ENCODE data around the gene KDM2B.
"Not testable (repeated sequence)": the region's sequence is repeated elsewhere in the genome, so short reads cannot be mapped to it uniquely, and the experiment has no call there.

Gene KDM2B

GRCh38 chr12:121490401-121491281 is 90.2 kb downstream of the KDM2B start:
- H3K4me3 ChIP-seq (ENCODE audit: low read depth, low read length) = no peak overlapping the region
- no peak overlapping the region for H3K4me2 ChIP-seq (ENCODE audit: low read length)
- no peaks in the 10 kb centered on the region for H3K9me3 ChIP-seq (ENCODE audit: control insufficient read depth, low read length)
- peaks cover 46% of the 10 kb centered on the region for H3K79me2 ChIP-seq
- TF ChIP-seq, protein P1, sequence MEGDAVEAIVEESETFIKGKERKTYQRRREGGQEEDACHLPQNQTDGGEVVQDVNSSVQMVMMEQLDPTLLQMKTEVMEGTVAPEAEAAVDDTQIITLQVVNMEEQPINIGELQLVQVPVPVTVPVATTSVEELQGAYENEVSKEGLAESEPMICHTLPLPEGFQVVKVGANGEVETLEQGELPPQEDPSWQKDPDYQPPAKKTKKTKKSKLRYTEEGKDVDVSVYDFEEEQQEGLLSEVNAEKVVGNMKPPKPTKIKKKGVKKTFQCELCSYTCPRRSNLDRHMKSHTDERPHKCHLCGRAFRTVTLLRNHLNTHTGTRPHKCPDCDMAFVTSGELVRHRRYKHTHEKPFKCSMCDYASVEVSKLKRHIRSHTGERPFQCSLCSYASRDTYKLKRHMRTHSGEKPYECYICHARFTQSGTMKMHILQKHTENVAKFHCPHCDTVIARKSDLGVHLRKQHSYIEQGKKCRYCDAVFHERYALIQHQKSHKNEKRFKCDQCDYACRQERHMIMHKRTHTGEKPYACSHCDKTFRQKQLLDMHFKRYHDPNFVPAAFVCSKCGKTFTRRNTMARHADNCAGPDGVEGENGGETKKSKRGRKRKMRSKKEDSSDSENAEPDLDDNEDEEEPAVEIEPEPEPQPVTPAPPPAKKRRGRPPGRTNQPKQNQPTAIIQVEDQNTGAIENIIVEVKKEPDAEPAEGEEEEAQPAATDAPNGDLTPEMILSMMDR (IDR thresholded peaks at IDR 0.05) = no peak
- no peak overlapping the region for H3K9ac ChIP-seq
- no peak overlapping the region for H3K27ac ChIP-seq
- no peaks in the 10 kb centered on the region for H3K27me3 ChIP-seq (ENCODE audit: control insufficient read depth, insufficient read depth, low read length)
- H2AFZ ChIP-seq = no peak overlapping the region
- no peaks in the 10 kb centered on the region for H3K36me3 ChIP-seq (ENCODE audit: control insufficient read depth, insufficient read depth, low read length)
- no peaks in the 10 kb centered on the region for H3K4me1 ChIP-seq

GRCh38 chr12:121489874-121490273 is 90.9 kb downstream of the KDM2B start:
- Histone ChIP-seq H3K4me1 (no peaks in the 10 kb centered on the region), H3K27ac (no peak overlapping the region), H3K79me2 (peaks cover 46% of the 10 kb centered on the region), H3K36me3 (ENCODE audit: control insufficient read depth, insufficient read depth, low read length) (no peaks in the 10 kb centered on the region), H2AFZ (no peak overlapping the region), H3K4me2 (ENCODE audit: low read length) (no peak overlapping the region), H3K9me3 (ENCODE audit: control insufficient read depth, low read length) (no peaks in the 10 kb centered on the region), H3K27me3 (ENCODE audit: control insufficient read depth, insufficient read depth, low read length) (no peaks in the 10 kb centered on the region), H3K9ac (no peak overlapping the region), H3K4me3 (ENCODE audit: low read depth, low read length) (no peak overlapping the region)
- TF ChIP-seq, protein P1 (IDR thresholded peaks at IDR 0.05) = no peak

DNA sequence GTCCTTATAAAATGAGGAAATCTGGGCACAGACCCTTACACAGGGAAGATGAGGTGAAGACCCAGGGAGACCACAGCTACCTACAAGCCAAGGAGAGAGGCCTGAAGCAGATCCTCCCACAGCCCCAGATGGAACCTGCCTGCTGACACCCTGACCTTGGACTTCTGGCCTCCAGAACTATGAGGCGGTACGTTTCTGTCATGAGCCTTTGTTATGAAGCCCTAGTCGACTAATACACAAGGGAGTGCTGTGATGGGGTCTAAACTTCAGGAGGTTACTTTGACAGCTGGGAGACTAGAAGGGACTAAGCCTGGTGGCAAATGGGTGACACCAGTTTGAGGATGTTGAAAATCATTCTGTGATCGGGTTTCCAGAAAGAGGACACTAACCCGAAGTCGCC is 95.9 kb downstream of the KDM2B start:
- H2AFZ ChIP-seq = no peak overlapping the region
- H3K9ac ChIP-seq = no peak overlapping the region
- TF ChIP-seq, protein P1 (IDR thresholded peaks at IDR 0.05) = no peak
- no peaks in the 10 kb centered on the region for H3K27me3 ChIP-seq (ENCODE audit: control insufficient read depth, insufficient read depth, low read length)
- no peaks in the 10 kb centered on the region for H3K9me3 ChIP-seq (ENCODE audit: control insufficient read depth, low read length)
- H3K4me2 ChIP-seq (ENCODE audit: low read length) = no peak overlapping the region
- H3K36me3 ChIP-seq (ENCODE audit: control insufficient read depth, insufficient read depth, low read length) = no peaks in the 10 kb centered on the region
- H3K4me3 ChIP-seq (ENCODE audit: low read depth, low read length) = no peak overlapping the region
- peaks cover 39% of the 10 kb centered on the region for H3K79me2 ChIP-seq
- no peak overlapping the region for H3K27ac ChIP-seq
- H3K4me1 ChIP-seq = no peaks in the 10 kb centered on the region

DNA sequence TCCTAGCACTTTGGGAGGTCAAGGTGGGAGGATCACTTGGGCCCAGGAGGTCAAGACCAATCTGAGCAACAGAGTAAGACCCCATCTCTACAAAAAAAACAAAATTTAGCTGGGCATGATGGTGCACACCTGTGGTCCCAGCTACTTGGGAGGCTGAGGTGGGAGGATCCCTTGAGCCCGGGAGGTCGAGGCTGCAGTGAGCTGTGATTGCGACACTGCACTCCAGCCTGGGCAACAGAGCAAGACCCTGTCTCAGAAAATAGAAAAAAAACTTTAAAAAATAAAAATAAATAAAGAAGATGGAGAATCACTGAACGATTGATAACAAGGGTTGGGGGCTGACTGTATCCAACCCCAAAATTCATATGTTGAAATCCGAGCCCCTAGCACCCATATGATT is 96.3 kb downstream of the KDM2B start:
- not testable (repeated sequence) for H2AFZ ChIP-seq; H3K27ac ChIP-seq; H3K27me3 ChIP-seq (ENCODE audit: control insufficient read depth, insufficient read depth, low read length); H3K4me2 ChIP-seq (ENCODE audit: low read length); H3K36me3 ChIP-seq (ENCODE audit: control insufficient read depth, insufficient read depth, low read length); H3K9ac ChIP-seq; H3K4me3 ChIP-seq (ENCODE audit: low read depth, low read length); H3K9me3 ChIP-seq (ENCODE audit: control insufficient read depth, low read length); H3K4me1 ChIP-seq
- peaks cover 38% of the 10 kb centered on the region for H3K79me2 ChIP-seq

DNA sequence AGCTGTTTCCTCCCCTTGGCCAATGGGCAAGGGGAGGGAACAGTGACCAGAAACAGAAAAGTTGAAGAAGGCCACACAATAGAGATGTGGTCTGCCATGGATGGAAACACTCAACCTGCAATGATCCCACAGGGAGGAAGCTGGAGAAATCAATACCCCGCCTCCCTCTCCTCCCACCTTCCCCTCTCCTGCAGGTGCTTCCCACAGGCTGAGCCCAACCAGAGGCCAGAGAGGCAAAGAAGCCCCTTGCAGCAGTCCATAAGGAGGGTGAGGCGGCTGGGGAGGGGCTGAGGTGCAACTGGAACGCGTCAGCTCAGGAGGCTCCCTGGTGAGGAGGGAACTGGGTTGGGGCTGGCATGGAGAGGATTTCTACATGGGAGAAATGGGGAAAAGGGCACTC is 96.9 kb downstream of the KDM2B start:
- Histone ChIP-seq H3K9me3 (ENCODE audit: control insufficient read depth, low read length) (no peaks in the 10 kb centered on the region), H3K36me3 (ENCODE audit: control insufficient read depth, insufficient read depth, low read length) (no peaks in the 10 kb centered on the region), H3K4me3 (ENCODE audit: low read depth, low read length) (no peak overlapping the region), H3K4me2 (ENCODE audit: low read length) (no peak overlapping the region), H3K27ac (no peak overlapping the region), H2AFZ (no peak overlapping the region), H3K27me3 (ENCODE audit: control insufficient read depth, insufficient read depth, low read length) (no peaks in the 10 kb centered on the region), H3K79me2 (peaks cover 36% of the 10 kb centered on the region), H3K4me1 (no peaks in the 10 kb centered on the region), H3K9ac (no peak overlapping the region)
- TF ChIP-seq, protein P1 (IDR thresholded peaks at IDR 0.05) = no peak
